OCI-LY7 (cell line): Measurements from ENCODE around the gene PEPD.

ENCODE experiments used
- EZH2phosphoT487 ChIP-seq: fragments of 200-600 bp; sonication (generic); IDR thresholded peaks from 2 replicates; pipeline ENCODE4 v1.6.1; 2018; ENCODE audit warnings: low read depth, borderline replicate concordance, mild to moderate bottlenecking, mixed run types, antibody characterized with exemption, low read length, moderate library complexity, mixed read lengths
- TF ChIP-seq, protein P1 (sequence below): fragments of 200-600 bp; sonication (generic); conservative IDR thresholded peaks from 2 replicates; pipeline ENCODE4 v1.5.1; 2014; ENCODE audit warnings: mild to moderate bottlenecking, antibody characterized with exemption, low read length, moderate library complexity, mixed read lengths

GRCh38 chr19:33484226-33484774 is 37.3 kb downstream of the PEPD start:
- TF ChIP-seq, protein P1, sequence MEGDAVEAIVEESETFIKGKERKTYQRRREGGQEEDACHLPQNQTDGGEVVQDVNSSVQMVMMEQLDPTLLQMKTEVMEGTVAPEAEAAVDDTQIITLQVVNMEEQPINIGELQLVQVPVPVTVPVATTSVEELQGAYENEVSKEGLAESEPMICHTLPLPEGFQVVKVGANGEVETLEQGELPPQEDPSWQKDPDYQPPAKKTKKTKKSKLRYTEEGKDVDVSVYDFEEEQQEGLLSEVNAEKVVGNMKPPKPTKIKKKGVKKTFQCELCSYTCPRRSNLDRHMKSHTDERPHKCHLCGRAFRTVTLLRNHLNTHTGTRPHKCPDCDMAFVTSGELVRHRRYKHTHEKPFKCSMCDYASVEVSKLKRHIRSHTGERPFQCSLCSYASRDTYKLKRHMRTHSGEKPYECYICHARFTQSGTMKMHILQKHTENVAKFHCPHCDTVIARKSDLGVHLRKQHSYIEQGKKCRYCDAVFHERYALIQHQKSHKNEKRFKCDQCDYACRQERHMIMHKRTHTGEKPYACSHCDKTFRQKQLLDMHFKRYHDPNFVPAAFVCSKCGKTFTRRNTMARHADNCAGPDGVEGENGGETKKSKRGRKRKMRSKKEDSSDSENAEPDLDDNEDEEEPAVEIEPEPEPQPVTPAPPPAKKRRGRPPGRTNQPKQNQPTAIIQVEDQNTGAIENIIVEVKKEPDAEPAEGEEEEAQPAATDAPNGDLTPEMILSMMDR: no peak
- no peak for TF ChIP-seq EZH2phosphoT487
